Testis (tissue), 2 donors: ENCODE data around the gene TCF7L2.

Source experiments
- POLR2A ChIP-seq: fragments of 450-650 bp; IDR thresholded peaks from one replicate; pipeline ENCODE4 v1.6.1; 2017; ENCODE audit warnings: antibody characterized with exemption, mild to moderate bottlenecking, moderate library complexity
- TF ChIP-seq, protein P1 (sequence below), 3 experiments: fragments of 450-650 bp in 2 of 3; fragments of 200-600 bp in 1 of 3; sonication (generic) in 1 of 3; IDR thresholded peaks; one replicate each; pipeline ENCODE4 v1.5.1; 2016 to 2019; ENCODE audit warnings: antibody characterized with exemption in 3 of 3, mild to moderate bottlenecking in 2 of 3, moderate library complexity in 1 of 3

DNA sequence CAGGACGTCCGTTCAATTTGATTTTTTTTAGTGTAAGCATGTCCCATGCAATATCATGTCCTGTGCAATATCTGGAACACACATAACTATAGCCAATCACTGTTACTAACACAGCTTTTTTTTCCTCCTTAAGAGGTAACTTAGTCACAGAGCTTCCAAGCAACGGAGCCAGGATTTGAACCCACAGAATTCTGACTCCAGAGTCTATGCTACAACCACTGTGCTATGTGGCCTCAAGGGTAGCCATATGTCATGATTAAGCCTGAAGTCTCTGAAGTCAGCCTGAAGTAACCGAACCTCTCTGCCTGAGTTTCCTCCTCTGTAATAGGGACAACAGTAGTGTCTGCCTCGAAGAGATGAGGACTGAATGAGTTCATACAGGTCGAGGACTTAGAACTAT, 42.2 kb upstream of the TCF7L2 start:
- no peak for TF ChIP-seq POLR2A
- TF ChIP-seq, protein P1, sequence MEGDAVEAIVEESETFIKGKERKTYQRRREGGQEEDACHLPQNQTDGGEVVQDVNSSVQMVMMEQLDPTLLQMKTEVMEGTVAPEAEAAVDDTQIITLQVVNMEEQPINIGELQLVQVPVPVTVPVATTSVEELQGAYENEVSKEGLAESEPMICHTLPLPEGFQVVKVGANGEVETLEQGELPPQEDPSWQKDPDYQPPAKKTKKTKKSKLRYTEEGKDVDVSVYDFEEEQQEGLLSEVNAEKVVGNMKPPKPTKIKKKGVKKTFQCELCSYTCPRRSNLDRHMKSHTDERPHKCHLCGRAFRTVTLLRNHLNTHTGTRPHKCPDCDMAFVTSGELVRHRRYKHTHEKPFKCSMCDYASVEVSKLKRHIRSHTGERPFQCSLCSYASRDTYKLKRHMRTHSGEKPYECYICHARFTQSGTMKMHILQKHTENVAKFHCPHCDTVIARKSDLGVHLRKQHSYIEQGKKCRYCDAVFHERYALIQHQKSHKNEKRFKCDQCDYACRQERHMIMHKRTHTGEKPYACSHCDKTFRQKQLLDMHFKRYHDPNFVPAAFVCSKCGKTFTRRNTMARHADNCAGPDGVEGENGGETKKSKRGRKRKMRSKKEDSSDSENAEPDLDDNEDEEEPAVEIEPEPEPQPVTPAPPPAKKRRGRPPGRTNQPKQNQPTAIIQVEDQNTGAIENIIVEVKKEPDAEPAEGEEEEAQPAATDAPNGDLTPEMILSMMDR (IDR thresholded peaks at IDR 0.05): no peak
